Islet precursor cell (in vitro differentiated cells): ENCODE measurements around the gene NKG7.
A peak's percentile ranks its signal among the peaks of the same experiment; 100 is the strongest.

Source experiments
- DNase-seq: peaks from one replicate; pipeline ENCODE4 v3.0.0-alpha.2; 2018

Gene NKG7

GRCh38 chr19:51333836-51334460, 38.5 kb downstream of the NKG7 start:
- DNase-seq: no peak

- DNase-seq: no peak
Observed at GRCh38 chr19:51331716-51332115, 40.7 kb downstream of the NKG7 start.

GRCh38 chr19:51331193-51331592, 41.3 kb downstream of the NKG7 start:
- no peak for DNase-seq

GRCh38 chr19:51330366-51330765, 42.1 kb downstream of the NKG7 start:
- no peak for DNase-seq

- DNase-seq: no peak
Observed at GRCh38 chr19:51329411-51329810, 43.0 kb downstream of the NKG7 start.

- DNase-seq: peak; percentile 88
Observed at GRCh38 chr19:51327066-51328001, 45.1 kb downstream of the NKG7 start.

GRCh38 chr19:51326216-51327065, 46.0 kb downstream of the NKG7 start:
- DNase-seq: no peak

- DNase-seq: no peak
Observed at GRCh38 chr19:51325161-51325976, 47.1 kb downstream of the NKG7 start.

- no peak for DNase-seq
Observed at GRCh38 chr19:51324167-51324481, 48.3 kb downstream of the NKG7 start.

- no peak for DNase-seq
Observed at GRCh38 chr19:51323481-51324166, 48.8 kb downstream of the NKG7 start.

GRCh38 chr19:51321799-51322198, 50.7 kb downstream of the NKG7 start:
- DNase-seq: no peak
